ENCODE results near the gene PFDN4.
"Not testable (repeated sequence)": the region's sequence is repeated elsewhere in the genome, so short reads cannot be mapped to it uniquely, and the experiment has no call there.

PFDN4 gene

DNA sequence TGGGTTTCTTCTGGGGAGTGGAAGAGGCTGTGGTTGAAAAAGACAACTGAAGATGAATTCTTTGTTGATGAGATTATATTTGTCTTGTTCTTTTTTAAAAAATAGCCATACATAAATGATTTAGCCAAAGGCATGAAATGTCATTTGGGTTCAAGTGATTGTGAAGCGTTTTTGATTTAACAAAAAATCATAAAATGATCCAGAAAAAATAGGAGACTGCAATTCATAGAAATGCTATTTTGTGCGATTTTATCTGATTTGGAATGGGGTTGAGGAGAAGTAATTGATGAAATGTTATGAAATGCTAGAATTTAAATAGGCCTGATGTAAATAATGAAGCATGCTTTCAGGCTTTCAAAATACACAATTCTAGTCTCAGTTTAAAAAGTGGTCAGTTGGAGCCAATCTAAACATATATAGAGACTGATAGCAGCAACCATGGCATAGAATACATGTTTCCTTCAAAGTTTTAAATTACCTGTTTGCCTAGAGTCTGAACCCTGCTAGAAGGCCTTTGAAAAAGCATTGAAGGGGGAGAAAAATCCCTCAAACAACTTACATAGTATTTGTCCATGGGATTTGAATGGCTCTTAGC is 21.8 kb downstream of the PFDN4 start:
- no peak for DNase-seq

DNA sequence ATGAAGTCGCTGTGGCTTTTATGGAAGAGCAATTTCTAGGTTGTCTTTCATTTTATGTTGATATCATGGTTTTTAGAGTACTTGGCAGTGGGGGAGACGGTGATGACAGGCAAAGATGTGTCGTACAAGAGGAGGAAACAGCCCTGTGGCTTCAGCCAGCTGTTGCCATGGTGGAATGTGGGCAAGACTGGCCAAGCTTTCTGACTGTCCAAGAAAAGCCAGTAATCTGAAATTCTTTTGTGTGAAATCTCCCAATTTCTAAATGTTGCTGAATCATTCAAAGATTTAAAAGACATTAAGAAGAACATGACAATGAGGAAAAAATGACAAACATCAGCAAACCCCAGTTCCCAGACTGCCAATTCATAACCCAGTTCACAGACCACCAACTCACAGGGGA is 23.1 kb downstream of the PFDN4 start:
- DNase-seq = no peak

DNA sequence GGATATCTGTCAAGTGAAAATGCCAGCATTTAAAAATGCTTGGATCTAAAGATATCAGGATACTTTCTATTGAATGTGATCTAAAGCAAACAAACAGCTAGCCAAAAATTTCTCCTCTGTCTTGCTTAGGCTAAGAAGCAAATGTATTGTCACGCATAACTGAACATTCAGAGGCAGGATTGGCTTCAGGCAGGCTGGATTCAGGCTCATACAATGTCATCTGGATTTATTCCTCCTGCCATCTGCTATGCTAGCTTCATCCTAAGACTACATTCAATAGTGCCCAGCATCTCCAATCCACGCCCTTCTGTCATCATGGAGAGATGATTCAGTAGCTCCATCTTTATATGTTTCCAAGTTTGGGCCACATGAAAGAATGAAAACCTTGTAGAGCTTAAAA is 27.1 kb downstream of the PFDN4 start:
- DNase-seq = peak; percentile 17

DNA sequence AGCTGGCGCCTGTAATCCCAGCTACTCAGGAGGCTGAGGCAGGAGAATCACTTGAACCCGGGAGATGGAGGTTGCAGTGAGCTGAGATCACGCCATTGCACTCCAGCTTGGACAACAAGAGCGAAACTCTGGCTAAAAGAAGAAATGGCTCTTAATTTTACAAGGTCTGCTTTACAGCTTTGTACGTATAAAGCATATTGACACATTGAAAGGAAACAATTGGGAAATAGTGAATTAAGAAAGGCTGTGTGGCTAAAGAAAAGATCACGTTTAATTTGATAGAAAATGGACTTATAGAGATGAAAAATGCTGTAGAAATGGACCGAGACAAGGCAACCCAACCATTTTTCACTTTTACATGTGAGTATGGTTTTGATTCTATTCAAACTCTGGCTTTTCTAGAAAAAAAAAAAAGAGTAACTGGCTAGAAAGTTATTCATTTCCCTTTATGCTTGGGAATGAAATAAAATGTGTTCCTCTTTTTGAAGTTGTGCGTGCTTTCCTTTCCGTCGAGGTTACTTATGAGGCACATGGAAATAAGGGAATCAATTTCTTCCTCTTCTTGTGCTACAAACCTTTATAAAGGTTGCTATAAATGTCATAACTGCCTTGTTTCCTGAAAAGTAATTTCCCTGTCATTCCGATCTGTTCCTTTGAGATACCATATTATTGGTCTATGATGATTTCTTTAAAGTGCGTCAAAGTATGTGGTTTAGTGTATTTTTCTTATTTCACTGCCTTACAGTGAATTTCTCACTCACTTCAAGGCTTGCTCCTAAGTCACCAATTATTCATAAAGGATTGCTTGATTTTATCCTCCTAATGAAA is 29.4 kb downstream of the PFDN4 start:
- DNase-seq = no peak

DNA sequence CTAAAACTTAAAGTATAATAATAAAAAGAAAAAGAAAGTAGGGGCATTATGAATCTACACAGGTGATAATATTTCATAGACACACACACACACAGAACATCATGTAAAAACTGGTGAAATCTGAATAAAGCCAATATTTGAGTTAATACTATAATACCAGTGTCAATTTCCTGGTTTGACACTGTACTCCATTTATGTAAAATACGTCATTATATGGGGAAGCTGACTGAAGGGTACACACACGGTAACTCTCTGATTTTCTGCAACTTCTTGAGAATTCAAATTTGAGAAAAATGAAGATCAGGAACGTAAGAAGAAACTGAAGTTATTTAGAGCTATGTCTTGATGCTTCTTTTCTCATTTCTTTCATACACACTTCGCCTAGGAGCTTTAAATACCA is 36.2 kb downstream of the PFDN4 start:
- no peak for DNase-seq

DNA sequence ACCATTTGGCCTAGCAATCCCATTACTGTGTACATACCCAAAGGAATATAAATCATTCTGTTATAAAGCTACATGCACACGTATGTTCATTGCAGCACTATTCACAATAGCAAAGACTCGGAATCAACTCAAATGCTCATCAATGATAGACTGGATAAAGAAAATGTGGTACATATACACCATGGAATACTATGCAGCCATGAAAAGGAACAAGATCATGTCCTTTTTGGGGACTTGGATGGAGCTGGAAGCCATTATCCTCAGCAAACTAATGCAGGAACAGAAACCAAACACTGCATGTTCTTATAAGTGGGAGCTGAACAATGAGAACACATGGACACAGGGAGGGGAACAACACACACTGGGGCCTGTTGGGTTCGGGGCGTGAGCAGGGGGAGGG is 40.8 kb downstream of the PFDN4 start:
- DNase-seq = not testable (repeated sequence)

DNA sequence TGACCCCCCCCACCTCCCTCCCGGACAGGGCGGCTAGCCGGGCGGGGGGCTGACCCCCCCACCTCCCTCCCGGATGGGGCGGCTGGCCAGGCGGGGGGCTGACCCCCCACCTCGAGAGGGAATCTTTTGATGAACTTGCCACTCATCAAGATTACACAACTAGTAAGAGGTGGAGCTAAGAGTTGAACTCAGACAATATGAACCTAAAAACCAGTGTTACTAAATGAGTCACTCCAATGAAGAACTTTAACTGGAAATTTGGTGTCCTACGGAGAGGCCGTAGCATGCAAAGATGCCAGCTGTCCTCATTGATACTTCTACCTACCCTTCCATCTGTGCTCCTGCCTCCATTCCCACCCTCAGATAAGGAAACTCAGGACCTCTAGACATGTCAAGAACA is 42.8 kb downstream of the PFDN4 start:
- DNase-seq = no peak

DNA sequence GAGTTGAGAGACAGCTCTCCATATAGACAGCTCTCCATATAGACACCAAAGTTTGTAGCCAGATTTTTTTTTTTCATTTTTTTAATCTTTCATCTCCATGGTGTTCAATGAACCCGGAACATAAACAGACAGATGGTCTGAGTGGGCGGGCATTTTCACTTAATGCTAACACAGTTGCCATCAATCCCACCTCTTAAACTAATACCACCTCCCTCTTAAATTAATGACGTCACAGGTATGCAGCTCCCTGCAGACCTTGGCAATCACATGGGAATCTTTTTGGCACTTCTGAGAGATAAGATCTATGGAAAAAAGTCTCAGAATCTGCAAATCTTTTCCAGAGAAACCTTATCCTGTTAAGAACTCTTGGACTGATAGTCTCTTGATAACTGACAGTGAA is 43.2 kb downstream of the PFDN4 start:
- peak; percentile 98 for DNase-seq

DNA sequence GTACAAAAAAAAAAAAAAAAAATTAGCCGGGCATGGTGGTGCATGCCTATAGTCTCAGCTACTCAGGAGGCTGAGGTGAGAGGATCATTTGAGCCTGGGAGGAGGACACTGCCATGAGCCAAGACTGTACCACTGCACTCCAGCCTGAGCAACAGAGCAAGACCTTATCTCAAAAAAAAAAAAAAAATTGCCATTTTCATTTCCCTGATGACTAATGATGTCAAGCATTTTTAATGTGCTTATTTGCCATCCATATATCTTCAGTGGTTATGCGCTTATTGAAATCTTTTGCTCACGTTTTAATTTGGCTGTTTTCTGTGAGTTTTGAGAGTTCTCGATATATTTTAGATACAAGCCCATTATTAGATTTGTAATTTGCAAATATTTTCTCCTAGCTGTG is 46.7 kb downstream of the PFDN4 start:
- DNase-seq = no peak

DNA sequence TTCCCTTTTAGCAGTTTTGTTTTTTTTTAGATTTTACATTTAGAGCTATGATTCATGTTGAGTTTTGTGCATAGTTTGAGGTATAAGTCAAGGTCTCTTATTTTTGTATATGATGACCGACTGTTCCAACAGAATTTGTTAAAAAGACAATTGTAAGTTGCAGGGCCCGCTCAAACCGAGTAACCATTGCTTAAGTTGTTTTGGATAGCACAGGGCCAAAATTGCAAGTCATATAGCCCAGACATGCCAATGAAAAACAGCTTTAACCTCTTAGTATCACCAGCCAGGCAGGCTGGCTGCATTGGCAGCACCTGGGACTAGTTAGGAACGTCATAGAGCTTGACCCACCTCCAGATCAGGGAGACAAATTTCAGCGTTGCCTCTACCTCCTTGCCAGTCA is 47.3 kb downstream of the PFDN4 start:
- no peak for DNase-seq

DNA sequence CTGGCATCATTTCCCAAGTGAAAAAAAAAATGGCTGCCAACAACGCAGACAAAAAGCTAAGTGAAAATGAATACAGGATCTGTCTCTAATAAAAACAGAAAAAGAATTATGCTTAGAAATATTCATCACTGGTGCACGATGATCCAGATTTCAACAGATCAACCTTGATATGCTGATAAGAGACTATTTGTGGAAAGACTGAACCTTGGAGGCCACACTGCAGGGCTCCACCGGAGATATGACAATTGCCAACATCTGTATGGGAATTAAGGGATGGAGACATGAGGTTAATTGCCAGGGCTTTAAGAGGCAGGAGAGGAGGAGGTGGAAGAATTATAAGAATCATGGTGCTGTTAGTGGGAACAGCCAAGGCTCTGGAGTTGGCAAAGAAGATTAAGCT is 48.3 kb downstream of the PFDN4 start:
- no peak for DNase-seq

DNA sequence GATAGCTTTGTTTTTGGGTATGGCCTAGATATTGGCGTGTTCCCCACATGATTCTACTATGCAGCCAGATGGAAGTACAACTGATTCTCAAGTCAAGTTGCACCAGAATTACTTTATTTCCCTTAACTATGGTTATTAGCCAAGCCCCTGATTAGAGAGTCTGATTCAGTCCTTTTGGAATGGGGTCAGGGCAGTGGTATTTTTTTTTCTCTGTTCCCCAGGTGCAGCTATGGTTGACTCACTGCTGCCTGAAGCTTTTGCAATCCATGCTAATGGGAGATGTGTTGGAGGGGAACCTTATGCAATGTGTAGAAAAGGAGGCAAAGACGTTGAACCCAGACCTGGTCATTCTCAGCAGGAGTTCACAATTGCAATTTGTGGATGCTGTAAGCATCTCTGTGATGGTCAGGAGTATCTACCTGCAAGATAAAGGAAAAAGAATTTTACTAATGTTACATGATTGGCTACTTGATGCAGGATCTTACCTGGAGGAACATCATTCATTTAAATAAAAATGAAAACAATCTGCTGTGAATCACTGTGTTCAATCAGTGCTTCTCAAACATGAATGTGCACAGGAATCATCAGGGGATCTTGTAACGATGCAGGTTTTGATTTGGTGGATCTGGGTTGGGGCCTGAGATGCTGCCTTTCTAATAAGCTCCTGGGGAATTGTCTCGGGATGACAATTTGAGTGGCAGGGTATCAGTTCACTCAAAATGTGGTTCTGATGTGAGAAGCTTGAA is 49.4 kb downstream of the PFDN4 start:
- DNase-seq = no peak

DNA sequence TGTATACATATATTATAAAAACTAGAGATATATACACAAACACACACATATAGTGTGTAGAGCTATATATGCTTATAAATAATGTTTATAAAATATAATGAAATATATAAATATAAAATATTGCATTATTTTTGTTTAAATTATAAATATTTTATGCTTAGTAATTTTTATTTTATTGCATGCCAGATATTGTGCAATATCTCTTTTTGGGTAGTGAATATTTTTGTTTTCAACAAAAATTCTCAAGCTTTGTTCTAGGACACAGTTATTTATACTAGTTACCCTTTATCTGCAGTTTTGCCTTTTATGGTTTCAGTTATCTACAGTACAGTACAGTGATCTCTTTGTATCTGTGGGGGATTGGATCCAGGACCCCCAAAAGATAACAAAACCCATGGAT is 52.2 kb downstream of the PFDN4 start:
- DNase-seq = no peak

DNA sequence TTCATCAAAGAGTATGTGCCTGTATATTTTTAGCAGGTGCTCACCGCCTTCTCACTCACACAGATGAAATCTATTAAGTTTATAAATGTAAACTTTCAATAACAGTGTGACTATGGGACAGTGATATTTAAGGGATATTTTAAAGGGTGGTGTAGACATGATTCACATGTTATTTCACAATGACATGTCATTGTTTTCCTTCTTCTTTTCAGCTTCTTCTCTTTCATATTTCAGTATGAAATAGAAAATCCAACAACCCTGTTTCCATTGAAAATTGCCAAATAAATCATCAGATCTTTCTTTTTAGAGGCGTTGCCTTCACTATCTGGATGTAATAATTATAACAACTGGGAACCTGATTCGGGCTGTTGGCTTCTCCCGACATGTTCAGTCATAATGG is 54.8 kb downstream of the PFDN4 start:
- DNase-seq = no peak

DNA sequence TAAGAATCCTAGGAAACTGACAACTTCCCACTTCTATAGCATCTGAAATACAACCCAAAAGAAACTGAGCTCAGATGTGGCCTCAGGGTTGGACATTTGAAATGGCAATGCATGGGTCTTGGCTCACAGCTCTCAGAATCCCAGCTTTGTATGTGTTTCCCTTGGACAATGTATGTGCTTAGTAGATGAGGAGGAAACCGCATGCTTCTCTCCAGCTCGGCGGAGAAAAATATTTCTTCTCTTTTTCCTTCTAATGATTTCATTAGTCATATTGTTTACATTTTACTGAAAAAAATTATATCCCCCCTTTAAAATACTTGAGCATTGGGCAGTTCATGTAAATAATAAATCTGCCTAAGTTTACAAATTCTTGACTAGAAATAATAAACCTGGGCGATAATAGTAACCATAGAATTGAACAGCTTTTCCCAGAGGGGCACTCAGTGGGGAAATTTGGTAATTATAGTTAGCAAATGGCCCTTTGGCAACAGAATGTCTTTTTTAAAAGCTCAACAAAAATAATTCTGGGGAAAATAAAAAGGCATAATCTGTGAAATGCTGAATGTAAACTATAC is 55.3 kb downstream of the PFDN4 start:
- no peak for DNase-seq

DNA sequence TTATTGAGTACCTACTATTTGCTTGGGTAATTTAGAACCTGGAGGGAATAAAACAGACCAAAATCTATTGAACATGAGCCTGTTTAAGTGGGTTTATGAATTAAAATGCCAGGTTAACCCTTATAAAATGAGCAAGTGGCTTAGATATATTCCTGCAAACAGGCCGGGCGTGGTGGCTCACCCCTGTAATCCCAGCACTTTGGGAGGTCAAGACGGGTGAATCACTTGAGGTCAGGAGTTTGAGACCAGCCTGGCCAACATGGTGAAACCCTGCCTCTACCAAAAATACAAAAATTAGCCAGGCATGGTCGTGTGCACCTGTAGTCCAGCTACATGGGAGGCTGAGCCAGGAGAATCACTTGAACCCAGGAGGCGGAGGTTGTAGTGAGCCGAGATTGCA is 57.9 kb downstream of the PFDN4 start:
- DNase-seq = not testable (repeated sequence)

DNA sequence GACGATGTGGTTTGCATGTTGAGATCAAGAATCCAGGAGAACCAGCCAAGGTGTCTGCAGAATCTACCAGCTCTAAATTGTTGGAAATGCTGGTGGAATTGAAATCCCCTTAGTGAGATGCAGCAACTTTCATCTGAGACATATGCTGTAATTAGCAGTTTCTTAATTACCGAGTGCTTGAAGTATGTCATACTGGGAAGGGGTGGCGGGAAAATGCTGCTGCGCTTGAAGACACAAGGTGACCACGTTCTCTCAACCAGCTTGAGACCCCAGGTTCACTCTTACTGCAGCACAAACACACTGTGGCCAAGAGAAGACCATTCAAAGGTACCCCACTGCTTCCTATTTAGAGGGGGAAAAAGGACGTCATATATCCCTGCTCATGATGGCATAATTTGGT is 59.0 kb downstream of the PFDN4 start:
- no peak for DNase-seq

DNA sequence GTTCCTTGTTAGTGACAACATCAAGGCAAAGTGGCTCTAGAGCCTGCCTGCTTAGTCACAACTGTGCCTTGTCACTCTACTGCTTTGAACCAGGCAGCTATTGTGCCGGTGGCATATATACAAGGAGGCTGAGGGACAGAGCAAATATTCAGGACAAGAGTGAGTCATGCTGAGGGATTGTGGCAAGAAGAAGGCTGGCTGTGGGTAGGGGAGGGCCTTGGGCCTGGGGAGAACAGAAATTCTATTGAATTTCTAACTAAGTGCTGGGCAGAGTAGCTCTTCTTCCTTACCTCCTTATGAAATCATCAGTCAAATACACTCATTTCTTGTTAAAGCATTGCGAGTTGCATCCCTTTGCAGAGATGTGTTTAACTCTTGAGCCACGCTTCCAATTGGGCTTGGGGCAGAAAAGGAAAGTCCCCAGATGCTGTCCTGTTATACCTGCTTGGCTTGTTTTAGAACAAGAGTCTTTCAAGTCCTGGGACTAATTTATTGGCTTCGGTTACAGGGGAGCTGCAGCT is 59.7 kb downstream of the PFDN4 start:
- DNase-seq = no peak

DNA sequence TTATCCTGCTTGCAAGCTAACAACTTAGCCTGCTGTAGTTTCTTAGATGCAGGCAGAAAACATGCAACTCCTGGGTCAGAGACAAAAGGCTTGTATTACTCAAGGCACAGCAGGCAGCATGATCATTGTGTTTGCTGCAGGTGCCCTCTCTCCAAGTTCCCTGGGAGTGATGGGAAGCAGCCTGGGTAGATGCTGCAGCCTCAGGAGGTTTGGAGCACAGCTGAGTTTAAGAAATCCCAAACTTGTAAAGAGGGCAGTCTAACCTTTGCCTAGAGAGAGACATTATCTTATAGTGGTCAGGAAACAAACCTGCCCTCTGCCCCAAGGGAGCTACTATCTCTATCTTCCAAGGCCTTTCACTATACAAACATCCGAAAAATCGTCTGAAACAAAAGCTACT is 61.1 kb downstream of the PFDN4 start:
- no peak for DNase-seq

Data from NCI-H524 treated with DMSO at 0.1 percent for 48 hours (cell line).